Measurements from ENCODE around the gene SLC44A1. TPM values are rescaled to one million over a fixed set of nuclear protein-coding genes. Genes with fewer than 3 reads are reported as not detected.

SLC44A1 gene
- total RNA-seq, 2 experiments from 2014 or later: 26.6 to 71.6 TPM

GRCh38 chr9:105437704-105438103, 193.3 kb downstream of the SLC44A1 start:
- no peak overlapping the region for H2AFZ ChIP-seq (ENCODE audit: low read length)
- H3K9me2 ChIP-seq (ENCODE audit: insufficient read depth, low read length): no peaks in the 10 kb centered on the region
- no TSS peak for BruUV-seq (replicated peaks)
- no peak overlapping the region for H3K4me2 ChIP-seq (ENCODE audit: low read length)
- ChIA-PET CTCF (ENCODE audit: unreplicated experiment) (no interaction called here), POLR2A (no interaction called here)
- no peaks in the 10 kb centered on the region for H3K36me3 ChIP-seq (ENCODE audit: insufficient read depth, low read length)
- TF ChIP-seq CTCF (conservative IDR thresholded peaks at IDR 0.05; ENCODE audit: low read length) (no peak), EZH2phosphoT487 (IDR thresholded peaks at IDR 0.05; ENCODE audit: borderline replicate concordance, low read depth, low read length) (no peak)
- H4K20me1 ChIP-seq (ENCODE audit: insufficient read depth, low read length): no peaks in the 10 kb centered on the region
- no peak overlapping the region for H3K27ac ChIP-seq (ENCODE audit: low read depth, low read length, poor library complexity, severe bottlenecking)
- H3K4me3 ChIP-seq (ENCODE audit: low read depth, low read length, poor library complexity, severe bottlenecking): no peak overlapping the region
- no peaks in the 10 kb centered on the region for H3K9me3 ChIP-seq (ENCODE audit: low read length)
- intact Hi-C loops (cut with micrococcal nuclease; ENCODE audit: unreplicated experiment): no loop called here
- no peaks in the 10 kb centered on the region for H3K4me1 ChIP-seq (ENCODE audit: insufficient read depth, low read length, poor library complexity, severe bottlenecking)
- DNase-seq (ENCODE audit: low spot score): no peak
- no peaks in the 10 kb centered on the region for H3K79me2 ChIP-seq (ENCODE audit: insufficient read depth, low read depth, low read length)

- POLR2A ChIA-PET: no interaction called here
- no TSS peak for BruUV-seq (replicated peaks)
- H3K4me1 ChIP-seq (ENCODE audit: insufficient read depth, low read length, poor library complexity, severe bottlenecking): no peaks in the 10 kb centered on the region
- no peaks in the 10 kb centered on the region for H4K20me1 ChIP-seq (ENCODE audit: insufficient read depth, low read length)
- intact Hi-C loops (cut with micrococcal nuclease; ENCODE audit: unreplicated experiment): no loop called here
- H3K9me3 ChIP-seq (ENCODE audit: low read length): no peaks in the 10 kb centered on the region
- H3K4me2 ChIP-seq (ENCODE audit: low read length): no peak overlapping the region
- H3K9me2 ChIP-seq (ENCODE audit: insufficient read depth, low read length): no peaks in the 10 kb centered on the region
- H3K79me2 ChIP-seq (ENCODE audit: insufficient read depth, low read depth, low read length): no peaks in the 10 kb centered on the region
- no peak for DNase-seq (ENCODE audit: low spot score)
- H3K27ac ChIP-seq (ENCODE audit: low read depth, low read length, poor library complexity, severe bottlenecking): no peak overlapping the region
- no peaks in the 10 kb centered on the region for H3K36me3 ChIP-seq (ENCODE audit: insufficient read depth, low read length)
- no peak overlapping the region for H2AFZ ChIP-seq (ENCODE audit: low read length)
- H3K4me3 ChIP-seq (ENCODE audit: low read depth, low read length, poor library complexity, severe bottlenecking): no peak overlapping the region
- TF ChIP-seq CTCF (conservative IDR thresholded peaks at IDR 0.05; ENCODE audit: low read length) (no peak), EZH2phosphoT487 (IDR thresholded peaks at IDR 0.05; ENCODE audit: borderline replicate concordance, low read depth, low read length) (no peak)
- CTCF ChIA-PET (ENCODE audit: unreplicated experiment): no interaction called here
Measured at GRCh38 chr9:105438141-105438806, 193.8 kb downstream of the SLC44A1 start.

- Histone ChIP-seq H3K4me2 (ENCODE audit: low read length) (no peak overlapping the region), H3K4me3 (ENCODE audit: low read depth, low read length, poor library complexity, severe bottlenecking) (no peak overlapping the region), H4K20me1 (ENCODE audit: insufficient read depth, low read length) (no peaks in the 10 kb centered on the region), H2AFZ (ENCODE audit: low read length) (no peak overlapping the region), H3K36me3 (ENCODE audit: insufficient read depth, low read length) (no peaks in the 10 kb centered on the region), H3K9me3 (ENCODE audit: low read length) (no peaks in the 10 kb centered on the region), H3K9me2 (ENCODE audit: insufficient read depth, low read length) (no peaks in the 10 kb centered on the region), H3K4me1 (ENCODE audit: insufficient read depth, low read length, poor library complexity, severe bottlenecking) (no peaks in the 10 kb centered on the region), H3K79me2 (ENCODE audit: insufficient read depth, low read depth, low read length) (no peaks in the 10 kb centered on the region), H3K27ac (ENCODE audit: low read depth, low read length, poor library complexity, severe bottlenecking) (no peak overlapping the region)
- ChIA-PET POLR2A (interaction anchor here (0.6 kb wide), 1 partner anchor 22 kb away, joined by 4 read pairs; no protein-coding TSS in a partner anchor), CTCF (ENCODE audit: unreplicated experiment) (no interaction called here)
- TF ChIP-seq EZH2phosphoT487 (IDR thresholded peaks at IDR 0.05; ENCODE audit: borderline replicate concordance, low read depth, low read length): no peak
- TF ChIP-seq CTCF (conservative IDR thresholded peaks at IDR 0.05; ENCODE audit: low read length): no peak
- BruUV-seq (replicated peaks): no TSS peak
- DNase-seq (ENCODE audit: low spot score): no peak
- intact Hi-C loops (cut with micrococcal nuclease; ENCODE audit: unreplicated experiment): no loop called here
Measured at GRCh38 chr9:105439428-105439827, 195.0 kb downstream of the SLC44A1 start.

Data from OCI-LY7 (cell line).